Effector memory CD8-positive, alpha-beta T cell (primary cell): ENCODE data around the gene VAPB.

Experiments
- ATAC-seq: fragments of 150-1000 bp; cut with Tn5 transposase; replicated peaks from 2 replicates; pipeline ENCODE4 v1.10.0; 2021; ENCODE audit warnings: mild to moderate bottlenecking, moderate library complexity
- DNase-seq, 3 experiments: peaks; one replicate each; pipeline ENCODE4 v3.0.0; 2021
- H3K27ac Mint-ChIP-seq, 2 donors: one replicate each; pipeline ENCODE4 v1.8.0; 2022; ENCODE audit warnings: mild to moderate bottlenecking in 2 of 2, mixed read lengths in 2 of 2, moderate library complexity in 2 of 2
- H3K27me3 Mint-ChIP-seq, 2 donors: one replicate each; pipeline ENCODE4 v1.8.0; 2022; ENCODE audit warnings: mixed read lengths in 2 of 2
- H3K36me3 Mint-ChIP-seq: one replicate; pipeline ENCODE4 v1.8.0; 2022; ENCODE audit warnings: mild to moderate bottlenecking, moderate library complexity, mixed read lengths; ENCODE audit not compliant: insufficient read depth
- H3K4me1 Mint-ChIP-seq, 2 donors: one replicate each; pipeline ENCODE4 v1.8.0; 2022; ENCODE audit warnings: low read depth in 2 of 2, mixed read lengths in 2 of 2
- H3K4me3 Mint-ChIP-seq, 2 donors: one replicate each; pipeline ENCODE4 v1.8.0; 2022; ENCODE audit warnings: mild to moderate bottlenecking in 2 of 2, mixed read lengths in 2 of 2, moderate library complexity in 2 of 2
- H3K9me3 Mint-ChIP-seq, 2 donors: one replicate each; pipeline ENCODE4 v1.8.0; 2022; ENCODE audit warnings: mixed read lengths in 2 of 2

VAPB gene

GRCh38 chr20:58483051-58483450 lies 94.0 kb downstream of the VAPB start:
- Mint-ChIP-seq H3K27ac (no peak overlapping the region), H3K9me3 (peaks cover 5 to 12% of the 10 kb centered on the region in 2 donors), H3K4me1 (peaks cover 0 to 2% of the 10 kb centered on the region in 2 donors), H3K4me3 (no peak overlapping the region), H3K36me3 (no peaks in the 10 kb centered on the region), H3K27me3 (peaks cover 27 to 46% of the 10 kb centered on the region in 2 donors)
- DNase-seq: no peak
- no peak for ATAC-seq

GRCh38 chr20:58483470-58483869 lies 94.4 kb downstream of the VAPB start:
- H3K36me3 Mint-ChIP-seq: no peaks in the 10 kb centered on the region
- DNase-seq: no peak
- H3K4me3 Mint-ChIP-seq: no peak overlapping the region
- peaks cover 3 to 12% of the 10 kb centered on the region in 2 donors for H3K9me3 Mint-ChIP-seq
- peaks cover 27 to 46% of the 10 kb centered on the region in 2 donors for H3K27me3 Mint-ChIP-seq
- ATAC-seq: no peak
- no peak overlapping the region for H3K27ac Mint-ChIP-seq
- H3K4me1 Mint-ChIP-seq: peaks cover 0 to 2% of the 10 kb centered on the region in 2 donors

- no peak for DNase-seq
- no peak overlapping the region for H3K27ac Mint-ChIP-seq
- H3K4me1 Mint-ChIP-seq: peaks cover 0 to 2% of the 10 kb centered on the region in 2 donors
- no peaks in the 10 kb centered on the region for H3K36me3 Mint-ChIP-seq
- no peak for ATAC-seq
- H3K9me3 Mint-ChIP-seq: peaks cover 3 to 12% of the 10 kb centered on the region in 2 donors
- peaks cover 27 to 41% of the 10 kb centered on the region in 2 donors for H3K27me3 Mint-ChIP-seq
- H3K4me3 Mint-ChIP-seq: no peak overlapping the region
Observed at GRCh38 chr20:58485393-58485792, 96.4 kb downstream of the VAPB start.

GRCh38 chr20:58486207-58486606 lies 97.2 kb downstream of the VAPB start:
- H3K36me3 Mint-ChIP-seq: no peaks in the 10 kb centered on the region
- H3K4me3 Mint-ChIP-seq: no peak overlapping the region
- H3K4me1 Mint-ChIP-seq: peaks cover 0 to 1% of the 10 kb centered on the region in 2 donors
- no peak overlapping the region for H3K27ac Mint-ChIP-seq
- H3K27me3 Mint-ChIP-seq: peaks cover 25 to 33% of the 10 kb centered on the region in 2 donors
- no peak for ATAC-seq
- DNase-seq: no peak
- H3K9me3 Mint-ChIP-seq: peaks cover 3 to 12% of the 10 kb centered on the region in 2 donors

- DNase-seq (no peak), ATAC-seq (no peak)
- no peaks in the 10 kb centered on the region for H3K9me3 Mint-ChIP-seq
- no peak overlapping the region for H3K4me3 Mint-ChIP-seq
- no peaks in the 10 kb centered on the region for H3K36me3 Mint-ChIP-seq
- peaks cover 0 to 8% of the 10 kb centered on the region in 2 donors for H3K27me3 Mint-ChIP-seq
- no peak overlapping the region for H3K27ac Mint-ChIP-seq
- H3K4me1 Mint-ChIP-seq: no peaks in the 10 kb centered on the region
Observed at GRCh38 chr20:58492074-58492718, 103.2 kb downstream of the VAPB start.

- H3K27me3 Mint-ChIP-seq: peaks cover 0 to 8% of the 10 kb centered on the region in 2 donors
- H3K36me3 Mint-ChIP-seq: no peaks in the 10 kb centered on the region
- H3K4me3 Mint-ChIP-seq: no peak overlapping the region
- DNase-seq (no peak), ATAC-seq (no peak)
- no peaks in the 10 kb centered on the region for H3K9me3 Mint-ChIP-seq
- H3K27ac Mint-ChIP-seq: no peak overlapping the region
- H3K4me1 Mint-ChIP-seq: no peaks in the 10 kb centered on the region
Observed at GRCh38 chr20:58492795-58493524, 103.9 kb downstream of the VAPB start.

GRCh38 chr20:58494923-58495622 lies 106.0 kb downstream of the VAPB start:
- Mint-ChIP-seq H3K27ac (no peak overlapping the region), H3K4me3 (no peak overlapping the region), H3K36me3 (no peaks in the 10 kb centered on the region), H3K27me3 (peaks cover 8 to 10% of the 10 kb centered on the region in 2 donors), H3K4me1 (no peaks in the 10 kb centered on the region), H3K9me3 (no peaks in the 10 kb centered on the region)
- ATAC-seq: no peak
- no peak for DNase-seq

- DNase-seq (no peak), ATAC-seq (no peak)
- Mint-ChIP-seq H3K4me3 (no peak overlapping the region), H3K27ac (no peak overlapping the region), H3K4me1 (no peaks in the 10 kb centered on the region), H3K27me3 (peaks cover 8 to 17% of the 10 kb centered on the region in 2 donors), H3K36me3 (no peaks in the 10 kb centered on the region), H3K9me3 (no peaks in the 10 kb centered on the region)
Observed at GRCh38 chr20:58495623-58496428, 106.8 kb downstream of the VAPB start.

GRCh38 chr20:58496429-58496769 lies 107.4 kb downstream of the VAPB start:
- H3K27me3 Mint-ChIP-seq: peaks cover 8 to 23% of the 10 kb centered on the region in 2 donors
- H3K4me3 Mint-ChIP-seq: no peak overlapping the region
- ATAC-seq (no peak), DNase-seq (no peak)
- H3K36me3 Mint-ChIP-seq: no peaks in the 10 kb centered on the region
- H3K4me1 Mint-ChIP-seq: no peaks in the 10 kb centered on the region
- no peaks in the 10 kb centered on the region for H3K9me3 Mint-ChIP-seq
- H3K27ac Mint-ChIP-seq: no peak overlapping the region

- no peak overlapping the region for H3K27ac Mint-ChIP-seq
- ATAC-seq (no peak), DNase-seq (no peak)
- no peak overlapping the region for H3K4me3 Mint-ChIP-seq
- no peaks in the 10 kb centered on the region for H3K9me3 Mint-ChIP-seq
- peaks cover 8 to 31% of the 10 kb centered on the region in 2 donors for H3K27me3 Mint-ChIP-seq
- H3K36me3 Mint-ChIP-seq: no peaks in the 10 kb centered on the region
- H3K4me1 Mint-ChIP-seq: no peaks in the 10 kb centered on the region
Observed at GRCh38 chr20:58497076-58497641, 108.1 kb downstream of the VAPB start.

GRCh38 chr20:58497724-58498469 lies 108.9 kb downstream of the VAPB start:
- no peak for DNase-seq
- no peaks in the 10 kb centered on the region for H3K9me3 Mint-ChIP-seq
- H3K27me3 Mint-ChIP-seq: peaks cover 8 to 33% of the 10 kb centered on the region in 2 donors
- H3K27ac Mint-ChIP-seq: no peak overlapping the region
- H3K4me3 Mint-ChIP-seq: no peak overlapping the region
- no peaks in the 10 kb centered on the region for H3K4me1 Mint-ChIP-seq
- no peaks in the 10 kb centered on the region for H3K36me3 Mint-ChIP-seq
- ATAC-seq: no peak

GRCh38 chr20:58498470-58499068 lies 109.5 kb downstream of the VAPB start:
- no peak overlapping the region for H3K4me3 Mint-ChIP-seq
- no peaks in the 10 kb centered on the region for H3K4me1 Mint-ChIP-seq
- H3K27ac Mint-ChIP-seq: no peak overlapping the region
- no peak for DNase-seq
- H3K27me3 Mint-ChIP-seq: peaks cover 8 to 33% of the 10 kb centered on the region in 2 donors
- no peak for ATAC-seq
- H3K9me3 Mint-ChIP-seq: no peaks in the 10 kb centered on the region
- H3K36me3 Mint-ChIP-seq: no peaks in the 10 kb centered on the region
